NCI-H510A treated with DMSO at 0.1 percent for 48 hours (cell line): Measurements from ENCODE around the gene MSL1.

Experiments
- DNase-seq: peaks from one replicate; lab custom pipeline; 2025; lab: John Stamatoyannopoulos, UW

Gene MSL1

DNA sequence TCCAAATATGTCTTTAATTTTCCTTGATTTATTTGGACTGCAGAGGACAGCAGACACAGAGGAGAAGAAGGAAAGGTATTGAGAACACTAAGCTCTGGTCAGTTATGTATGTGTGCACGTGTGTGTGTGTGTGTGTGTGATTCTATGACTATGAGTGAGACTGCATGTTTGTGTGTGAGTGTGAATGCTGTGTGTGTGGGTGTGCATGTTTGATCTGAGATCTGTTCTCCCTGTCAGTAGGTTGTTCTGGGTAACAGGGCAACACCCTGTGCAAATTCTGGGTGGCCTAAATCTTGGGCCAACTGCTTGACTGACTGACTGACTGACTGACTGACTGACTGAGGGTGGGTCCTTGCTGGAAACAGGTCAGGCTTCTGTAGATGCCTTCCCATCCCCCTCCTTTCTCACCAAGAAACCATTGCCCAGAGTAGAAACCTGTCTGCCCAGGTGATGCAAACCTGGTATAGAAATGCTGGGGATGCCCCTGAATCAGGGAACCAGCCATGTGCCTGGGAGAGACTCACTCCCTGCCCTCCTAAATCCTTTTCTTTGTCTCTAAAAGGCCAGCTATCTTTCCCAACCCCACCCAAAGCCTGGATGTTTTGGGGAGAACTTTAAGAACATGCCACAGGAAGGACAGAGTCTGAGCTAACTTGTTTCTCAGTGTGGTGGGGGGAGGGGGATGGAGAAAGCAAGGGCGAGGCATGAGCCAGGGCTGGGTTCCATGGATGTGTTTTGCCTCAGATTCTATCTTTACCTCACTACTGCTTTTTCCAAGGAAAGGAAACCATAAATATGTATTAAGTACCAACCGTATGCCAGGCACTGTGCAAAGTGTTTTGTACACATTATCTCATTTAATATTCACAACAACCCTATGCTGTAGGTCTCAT lies 16.9 kb upstream of the MSL1 start:
- no peak for DNase-seq

DNA sequence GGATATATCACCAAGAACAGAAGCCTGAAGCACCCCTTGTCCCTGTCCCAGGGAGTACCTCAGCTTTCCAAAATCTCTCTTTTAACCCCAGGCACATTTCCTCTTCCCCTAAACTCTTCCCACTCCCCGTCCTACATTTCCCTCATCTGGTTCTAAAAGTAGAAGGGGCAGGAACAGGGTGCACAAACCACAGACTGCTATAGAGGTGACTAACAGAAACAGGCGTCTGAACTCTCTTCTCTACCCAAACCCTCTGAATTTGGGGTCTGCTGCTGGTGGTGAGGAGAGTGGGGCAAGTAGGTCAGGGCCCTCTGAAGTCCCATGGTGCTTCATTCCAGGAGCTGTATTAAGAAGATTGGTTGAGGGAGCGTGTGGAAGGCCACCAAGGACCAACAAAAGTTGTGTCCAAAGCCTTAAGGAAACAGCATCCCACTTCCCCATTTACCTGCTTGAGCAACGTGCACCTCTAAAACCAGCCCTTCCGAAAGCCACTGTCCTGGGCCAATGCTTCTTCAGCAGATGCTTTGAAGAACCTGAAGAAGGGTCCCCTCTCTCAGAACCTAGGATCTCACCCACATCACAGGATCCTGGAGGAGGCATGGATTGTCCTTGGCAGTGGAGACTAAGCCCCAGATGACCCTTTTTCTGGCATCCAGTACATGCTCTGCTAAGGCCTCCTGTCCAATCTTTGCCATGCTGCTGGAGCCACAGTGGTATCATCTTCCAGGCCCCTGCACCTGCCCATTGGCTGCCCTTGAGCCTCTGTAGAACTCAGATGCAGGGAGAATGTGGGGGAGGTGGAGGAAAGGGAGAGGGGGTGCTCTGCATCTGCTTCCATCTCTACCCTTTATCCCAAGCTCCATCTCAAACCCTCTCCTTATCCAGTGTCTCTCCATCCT lies 15.7 kb upstream of the MSL1 start:
- DNase-seq, result no peak

DNA sequence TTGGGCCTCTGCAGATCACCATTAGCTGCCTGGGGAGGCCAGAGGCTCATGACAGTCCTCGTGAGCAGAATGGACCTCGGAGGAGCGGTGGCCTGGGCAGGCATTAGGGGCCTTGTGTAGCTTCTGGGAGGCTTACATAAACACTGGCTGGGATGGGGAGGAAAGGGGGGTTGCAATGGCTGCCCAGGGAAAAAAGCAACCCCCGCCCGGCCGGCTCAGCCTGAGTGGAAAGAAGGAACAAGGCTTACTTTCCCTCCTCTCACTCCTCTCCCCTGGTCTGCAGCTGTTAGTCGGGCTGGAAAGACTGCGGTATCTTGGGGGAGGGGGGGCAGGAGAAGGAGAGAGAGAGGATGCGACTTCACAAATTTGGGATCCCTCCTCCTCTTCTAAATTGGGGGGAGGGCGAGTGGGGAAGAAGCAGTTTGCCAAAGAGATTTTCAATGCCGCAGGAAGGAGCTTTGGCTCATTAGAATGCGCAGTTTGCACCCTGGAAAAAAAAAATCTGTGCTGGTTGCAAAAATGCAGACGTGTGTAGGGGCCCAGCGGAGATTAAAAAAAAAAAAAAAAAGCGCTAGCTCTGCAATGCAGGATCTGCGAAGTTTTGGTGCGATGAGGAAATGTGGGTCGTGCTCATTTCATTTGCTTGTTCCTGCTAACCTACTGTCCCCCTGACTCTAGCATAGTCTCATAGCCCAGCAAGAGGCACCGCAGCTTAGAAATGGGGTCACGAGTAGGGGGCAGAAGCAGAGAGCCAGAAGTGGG lies 14.8 kb upstream of the MSL1 start:
- DNase-seq, result no peak

DNA sequence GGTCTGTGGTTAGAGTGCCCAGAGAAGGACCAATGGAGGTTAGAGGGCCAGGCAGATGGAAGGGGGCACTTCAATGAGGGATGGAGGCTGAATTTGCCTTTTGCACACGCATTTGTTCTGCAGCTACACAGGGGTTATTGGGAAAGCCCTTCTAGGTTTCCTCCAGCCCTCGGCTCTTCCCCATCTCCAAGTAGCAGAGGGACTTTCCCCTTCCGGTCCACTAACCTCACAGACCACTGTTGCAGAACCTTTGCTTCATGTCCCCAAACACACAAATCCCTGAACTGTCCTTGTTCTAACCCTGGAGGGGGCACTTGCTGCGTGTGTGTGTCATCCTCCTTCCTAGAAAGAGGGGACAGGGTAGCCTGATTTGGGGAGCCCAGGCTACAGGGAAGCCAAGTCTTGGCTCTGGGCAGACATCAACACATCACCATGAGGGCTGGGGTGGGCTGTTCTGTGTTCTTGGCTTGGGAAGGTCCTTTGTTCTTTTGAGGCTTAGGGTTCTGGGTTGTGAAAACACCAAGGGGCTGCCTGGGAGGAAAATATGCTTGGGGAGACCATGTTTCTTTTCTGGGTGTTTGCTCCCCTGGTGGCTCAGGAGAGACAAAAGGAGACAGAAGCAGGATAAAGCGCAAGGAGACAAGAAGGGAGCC lies 14.1 kb upstream of the MSL1 start:
- no peak for DNase-seq

DNA sequence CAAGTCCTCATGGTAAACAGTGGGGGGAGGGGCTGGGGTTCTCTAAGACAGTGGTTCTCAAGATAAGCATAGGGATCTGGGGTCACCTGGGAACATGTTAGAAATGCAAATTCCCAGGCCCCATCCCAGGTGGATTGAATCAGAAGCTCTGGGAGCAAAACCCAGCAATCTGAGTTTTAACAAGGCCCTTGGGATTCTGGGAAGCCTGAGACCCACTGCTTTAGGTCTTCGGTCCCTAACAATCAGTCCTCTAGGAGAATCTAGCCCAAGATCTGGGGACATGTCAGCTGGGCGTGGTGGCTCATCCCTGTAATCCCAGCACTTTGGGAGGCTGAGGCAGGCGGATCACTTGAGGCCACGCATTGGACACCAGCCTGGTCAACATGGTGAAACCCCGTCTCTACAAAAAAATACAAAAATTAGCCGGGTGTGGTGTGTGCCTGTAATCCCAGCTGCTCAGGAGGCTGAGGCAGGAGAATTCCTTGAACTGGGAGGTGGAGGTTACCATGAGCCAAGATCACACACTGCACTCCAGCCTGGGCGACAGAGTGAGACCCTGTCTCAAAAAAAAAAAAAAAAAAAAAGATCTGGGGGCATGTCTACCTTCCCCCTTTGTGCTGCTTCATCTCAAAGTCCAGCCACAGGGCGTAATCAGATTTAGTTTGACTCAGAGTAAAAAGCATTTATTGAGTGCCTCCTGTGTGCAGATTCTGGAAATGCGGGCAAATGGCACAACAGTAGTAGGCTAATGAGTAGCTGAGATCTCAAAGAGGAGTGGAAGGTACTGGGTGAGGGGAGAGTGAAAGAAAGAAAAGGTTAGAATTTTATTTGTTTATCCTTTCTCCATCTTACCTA lies 12.6 kb upstream of the MSL1 start:
- no peak for DNase-seq

DNA sequence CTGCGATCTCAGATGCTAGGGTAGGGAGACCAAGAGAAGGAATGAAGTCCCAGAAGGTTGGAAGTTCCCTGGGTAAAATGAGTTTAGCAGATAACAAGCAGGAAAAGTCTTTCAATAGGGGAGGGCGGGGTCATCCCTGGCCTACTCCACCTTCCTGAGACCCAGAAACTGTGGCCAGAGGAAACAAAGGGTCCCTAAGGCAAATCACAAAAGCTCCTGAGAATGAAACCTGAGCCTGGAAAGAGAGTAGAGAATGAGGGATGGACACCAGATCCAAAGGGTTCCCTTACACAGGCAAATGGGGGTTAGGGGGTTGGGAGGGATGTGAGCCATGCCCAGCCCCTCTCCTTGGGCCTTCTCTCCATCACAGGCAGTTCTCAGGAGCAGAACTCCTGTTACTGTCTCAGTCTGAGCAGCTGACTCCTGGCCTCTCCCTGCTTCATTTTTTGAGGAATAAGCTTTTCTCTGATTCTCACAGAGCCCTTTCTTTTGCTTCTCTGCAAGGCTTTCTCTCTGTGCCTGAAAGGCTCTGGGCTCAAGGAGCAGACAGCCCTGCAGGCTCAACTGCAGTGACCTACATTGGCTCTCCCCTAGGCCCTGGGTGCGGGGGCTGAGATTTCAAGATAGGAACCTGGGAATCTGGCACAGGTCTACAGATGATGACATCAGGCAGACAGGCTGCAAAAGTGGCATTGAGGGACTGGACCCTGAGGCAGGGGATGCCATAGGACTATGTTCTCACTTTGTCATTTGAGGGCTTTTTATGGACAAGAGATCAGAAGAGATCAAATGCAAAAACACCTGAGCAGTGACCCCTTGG lies 11.5 kb upstream of the MSL1 start:
- DNase-seq, result no peak

DNA sequence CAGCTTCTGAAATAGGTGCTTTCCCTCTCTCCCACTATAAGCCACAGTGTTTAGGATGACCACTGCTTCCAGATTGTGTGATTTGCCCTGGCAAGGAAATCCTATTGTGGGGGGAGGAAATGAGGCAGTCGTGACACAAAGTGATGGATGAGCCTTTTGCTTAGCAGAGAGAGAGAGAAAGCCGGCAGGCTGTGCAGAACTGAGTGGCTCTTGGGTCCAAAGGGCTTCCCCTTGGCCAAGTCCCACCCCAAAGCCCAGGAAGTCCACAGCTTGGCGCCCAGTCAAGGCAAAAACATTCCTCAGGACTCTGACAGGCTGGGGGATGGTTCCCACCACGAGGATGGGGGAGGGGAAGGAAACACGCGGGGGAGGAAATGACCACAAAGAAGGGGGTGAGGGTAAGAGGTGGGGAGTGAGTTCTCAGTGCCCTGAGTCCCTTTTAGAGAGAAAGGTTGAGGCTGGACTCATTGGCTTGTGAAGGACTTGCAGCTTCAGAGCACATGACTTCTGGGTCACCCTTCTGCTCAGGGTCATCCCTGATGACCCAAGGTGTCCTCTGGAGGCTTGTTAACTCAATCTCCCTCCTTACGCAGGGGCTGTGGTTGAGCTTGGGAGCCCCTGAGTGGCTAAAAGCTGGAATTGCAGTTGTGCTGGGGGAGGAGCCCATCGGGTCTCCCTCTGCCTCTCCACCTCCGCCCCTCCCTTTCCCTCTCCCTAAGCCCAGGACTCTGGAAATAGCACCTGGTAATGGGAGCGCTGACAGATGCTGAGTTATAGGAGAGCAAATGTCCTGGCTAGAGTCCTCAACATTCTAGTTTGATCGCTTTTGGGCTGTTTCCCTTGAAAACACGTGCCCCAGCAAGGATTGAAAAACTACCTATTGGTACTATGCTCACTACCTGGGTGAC lies 10.3 kb upstream of the MSL1 start:
- DNase-seq, result peak; percentile 89

DNA sequence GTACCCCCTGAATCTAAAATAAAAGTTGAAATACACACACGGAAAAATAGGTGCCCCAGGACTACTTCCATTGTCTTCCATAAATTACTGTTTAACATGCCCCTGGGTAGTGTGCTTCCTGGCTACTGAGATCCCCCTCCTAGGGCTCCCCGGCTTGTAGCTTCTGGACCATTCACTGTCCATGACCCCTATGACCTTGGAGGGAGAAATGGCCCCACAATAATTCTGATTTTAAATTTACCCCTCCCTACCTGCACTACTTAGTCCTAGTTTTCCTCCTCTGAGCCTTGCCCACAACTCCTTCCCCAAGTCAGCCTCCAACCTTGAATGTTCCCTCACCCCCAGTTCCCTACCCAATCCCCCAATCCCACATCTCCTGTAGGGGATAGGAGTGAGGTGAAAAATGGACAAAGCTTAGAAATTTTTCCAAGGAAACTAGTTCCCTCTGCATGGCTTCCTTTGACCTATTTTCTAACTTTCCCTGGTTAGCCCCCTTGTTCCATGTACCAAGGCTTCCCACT lies 9.5 kb upstream of the MSL1 start:
- no peak for DNase-seq

DNA sequence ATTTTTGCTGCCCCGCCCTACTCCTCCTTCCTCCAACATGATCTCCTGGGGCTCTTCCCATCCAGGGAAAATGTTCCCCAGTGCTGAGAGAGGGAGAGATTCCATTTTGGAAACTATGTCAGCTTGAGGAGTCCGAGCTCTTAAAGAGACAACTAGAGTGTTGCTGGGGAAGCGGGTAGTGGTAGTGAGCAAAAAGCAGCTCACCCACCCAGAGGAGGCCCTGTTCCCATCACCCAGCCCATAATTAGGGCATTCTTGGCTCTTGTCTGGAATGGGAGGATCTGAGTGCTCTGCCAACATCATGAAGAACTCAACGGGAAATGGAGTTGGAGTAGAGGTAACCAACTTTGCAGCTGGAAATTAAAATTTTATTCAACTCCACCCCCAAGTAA lies 9.1 kb upstream of the MSL1 start:
- no peak for DNase-seq

DNA sequence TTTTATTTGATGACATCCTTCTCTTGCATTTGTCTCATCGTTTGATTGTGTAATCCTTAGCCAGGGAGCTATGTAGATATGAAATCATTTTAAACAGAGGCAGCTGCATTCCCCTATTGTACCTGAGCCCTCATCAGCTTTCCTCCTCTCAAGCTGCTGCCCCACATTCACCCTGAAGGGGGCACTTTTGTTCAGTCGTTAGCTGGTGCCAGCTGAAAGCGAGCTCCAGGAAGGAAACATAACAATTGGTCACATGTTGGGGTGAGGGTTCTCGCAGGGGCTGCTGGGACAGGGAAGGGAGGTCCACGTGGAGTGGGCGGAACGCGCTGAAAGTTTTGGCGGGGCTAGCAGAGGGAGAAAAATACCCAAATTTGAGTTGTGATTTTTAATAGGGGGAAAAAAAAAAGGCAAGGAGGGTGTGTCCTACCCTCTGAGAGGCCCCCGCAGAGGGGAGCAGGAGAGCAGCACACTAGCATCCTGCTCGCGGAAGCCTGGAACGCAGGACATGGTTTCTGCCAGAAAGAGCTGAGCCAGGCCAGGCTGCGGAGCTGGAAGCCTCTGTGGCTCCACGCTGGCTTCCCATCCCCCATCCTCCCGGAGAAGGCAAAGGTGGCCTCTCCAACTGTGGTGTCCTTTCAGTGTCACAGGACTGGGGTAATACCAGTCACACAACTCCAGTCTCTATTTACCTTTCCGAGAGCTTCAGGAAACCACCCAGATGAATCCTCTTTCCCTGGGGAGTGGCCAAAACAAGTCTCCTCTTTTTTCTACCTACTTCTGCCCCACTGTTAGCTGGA lies 8.5 kb upstream of the MSL1 start:
- peak; percentile 95 for DNase-seq

DNA sequence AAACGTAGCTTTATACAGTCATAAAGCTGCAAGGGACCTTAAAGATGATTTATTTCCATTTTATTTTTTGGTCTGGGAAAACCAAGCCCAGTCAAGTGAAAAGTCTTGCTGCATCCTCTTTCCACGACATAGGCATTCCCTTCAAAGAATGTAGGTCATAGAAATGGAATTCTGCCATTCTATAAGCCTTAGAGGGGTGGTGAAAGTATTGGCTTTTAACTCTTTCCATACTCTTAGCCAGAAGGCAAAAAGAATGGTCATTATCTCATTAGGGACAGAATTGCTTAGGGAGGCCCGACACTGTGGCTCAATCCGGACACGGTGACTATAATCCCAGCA lies 7.9 kb upstream of the MSL1 start:
- no peak for DNase-seq

DNA sequence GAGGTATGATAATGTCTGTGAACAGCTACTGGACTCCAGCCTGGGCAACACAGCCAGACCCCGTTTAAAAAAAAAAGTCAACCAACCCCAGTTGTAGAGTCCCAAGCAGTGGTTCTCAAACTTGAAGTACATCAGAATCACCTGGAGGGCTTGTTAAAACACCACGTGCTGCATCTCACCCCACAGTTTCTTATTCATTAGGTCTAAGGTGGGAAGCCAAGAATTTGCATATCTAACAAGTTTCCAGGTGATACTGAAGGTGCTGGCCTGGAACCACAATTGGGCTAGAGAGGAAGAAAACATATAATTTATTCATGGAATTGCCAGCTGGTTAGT lies 6.7 kb upstream of the MSL1 start:
- DNase-seq, result no peak

DNA sequence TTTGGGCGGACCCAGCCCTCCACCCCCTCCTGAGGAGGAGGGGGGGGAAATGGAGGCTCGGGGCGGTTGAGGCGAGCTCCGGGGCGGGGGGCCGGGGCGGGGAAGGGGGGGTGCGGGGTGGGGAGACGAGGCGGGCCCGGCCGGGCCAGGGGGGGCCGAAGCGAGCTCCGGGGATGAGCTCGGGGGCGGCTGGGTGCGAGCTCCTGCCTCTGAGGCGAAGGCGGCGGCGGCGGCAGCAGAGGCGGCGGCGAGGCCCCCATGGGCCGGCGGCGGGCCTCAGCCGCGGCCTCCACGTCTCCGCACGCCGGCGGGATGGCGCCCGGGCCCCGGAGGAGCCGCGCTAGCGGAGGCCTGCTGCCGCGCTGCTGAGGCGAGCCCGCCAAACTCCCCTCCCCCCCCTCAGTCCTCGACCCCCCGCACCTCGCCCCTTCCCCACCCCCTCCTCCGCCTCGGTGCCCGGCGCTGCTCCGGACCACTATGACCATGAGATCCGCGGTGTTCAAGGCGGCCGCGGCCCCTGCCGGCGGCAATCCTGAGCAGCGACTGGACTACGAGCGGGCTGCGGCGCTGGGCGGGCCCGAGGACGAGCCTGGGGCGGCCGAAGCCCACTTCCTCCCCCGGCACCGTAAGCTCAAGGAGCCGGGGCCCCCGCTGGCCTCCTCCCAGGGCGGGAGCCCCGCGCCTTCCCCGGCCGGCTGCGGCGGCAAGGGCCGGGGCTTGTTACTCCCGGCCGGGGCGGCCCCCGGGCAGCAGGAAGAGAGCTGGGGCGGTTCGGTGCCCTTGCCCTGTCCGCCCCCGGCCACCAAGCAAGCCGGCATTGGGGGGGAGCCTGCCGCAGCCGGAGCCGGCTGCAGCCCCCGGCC lies 596 bp downstream of the MSL1 start:
- no peak for DNase-seq

DNA sequence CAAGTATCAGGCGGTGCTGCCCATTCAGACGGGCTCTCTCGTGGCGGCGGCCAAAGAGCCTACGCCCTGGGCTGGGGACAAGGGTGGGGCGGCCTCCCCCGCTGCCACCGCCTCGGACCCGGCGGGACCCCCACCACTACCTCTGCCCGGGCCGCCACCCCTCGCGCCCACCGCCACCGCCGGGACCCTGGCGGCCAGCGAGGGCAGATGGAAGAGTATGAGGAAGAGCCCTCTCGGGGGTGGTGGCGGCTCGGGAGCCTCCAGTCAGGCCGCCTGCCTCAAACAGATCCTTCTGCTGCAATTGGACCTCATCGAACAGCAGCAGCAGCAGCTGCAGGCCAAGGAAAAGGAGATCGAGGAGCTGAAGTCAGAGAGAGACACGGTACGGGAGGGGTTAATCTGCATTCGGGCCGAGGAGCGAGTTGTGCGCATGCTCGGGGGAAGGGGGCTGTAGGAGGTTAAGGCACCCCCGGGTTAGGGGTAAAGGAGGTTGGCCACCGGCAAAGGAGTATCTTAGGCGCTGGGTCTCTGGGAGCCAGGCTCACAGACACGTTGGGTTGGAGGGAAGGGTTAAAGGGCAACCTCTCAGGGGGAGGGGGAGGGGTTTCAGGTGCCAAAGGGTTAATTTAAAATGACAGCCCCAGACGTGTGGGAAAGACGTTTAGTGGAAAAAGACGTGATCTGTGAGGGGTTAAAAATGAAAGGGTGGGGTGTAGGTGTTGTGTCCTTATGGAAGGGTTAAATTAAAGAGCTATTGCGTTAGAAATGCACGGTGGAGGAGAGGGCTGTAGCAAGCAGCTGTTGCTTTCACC lies 1.4 kb downstream of the MSL1 start:
- peak; percentile 59 for DNase-seq

DNA sequence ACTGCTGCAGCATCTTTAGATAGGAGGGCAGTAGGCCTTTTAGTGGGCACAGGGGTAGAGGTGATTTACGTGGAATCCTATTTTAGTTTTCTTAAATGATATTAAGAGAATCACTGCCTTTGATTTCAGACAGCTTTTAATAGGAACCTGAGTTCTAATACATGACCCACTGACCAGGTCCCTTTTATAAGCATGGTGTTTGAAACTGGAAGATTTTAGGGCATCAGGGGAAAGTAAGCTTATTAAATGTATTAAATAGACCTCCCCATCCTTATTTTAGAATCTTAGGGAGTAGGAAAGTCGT lies 2.0 kb downstream of the MSL1 start:
- DNase-seq, result no peak
